ENCODE data around the gene THRB. TPM values are rescaled to one million over a fixed set of nuclear protein-coding genes. Genes with fewer than 3 reads are reported as not detected.

Gene THRB
- total RNA-seq, 1 experiment from 2014 or later = 9.7 TPM

DNA sequence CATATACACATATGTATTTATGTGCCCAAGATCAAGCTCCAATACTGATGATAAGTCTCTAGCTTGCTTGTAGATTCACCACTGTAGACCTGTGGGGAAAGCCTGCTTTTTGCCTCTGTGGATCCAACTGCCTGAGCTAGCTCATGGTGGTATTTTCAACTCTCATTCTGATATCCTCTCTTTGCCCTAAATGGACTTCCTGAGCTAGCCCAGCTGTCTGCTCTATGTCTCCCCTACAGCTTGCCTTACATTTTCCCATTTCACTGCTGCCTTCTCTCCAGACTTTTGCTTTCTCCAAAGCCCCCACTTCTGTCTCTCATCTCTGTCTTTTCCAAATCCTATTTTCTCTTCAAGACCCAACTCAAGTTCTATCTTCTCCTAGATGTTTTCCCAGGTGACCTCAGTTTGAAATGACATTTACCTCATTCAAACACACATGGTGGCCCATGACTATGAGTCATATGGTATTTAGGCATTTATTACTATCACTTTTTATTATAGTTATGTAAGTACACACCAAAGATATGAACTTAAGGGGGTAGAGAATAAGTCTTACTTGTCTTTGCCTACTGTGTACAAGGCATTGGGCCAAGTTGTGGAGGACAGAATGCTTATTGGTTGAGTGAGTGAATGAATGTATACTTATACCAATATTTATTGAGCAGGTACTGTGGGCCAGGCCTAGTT, 357.9 kb downstream of the THRB start:
- H3K36me3 ChIP-seq (ENCODE audit: low read depth) = no peaks in the 10 kb centered on the region
- no peak overlapping the region for H3K4me3 ChIP-seq
- TF ChIP-seq, protein P1, sequence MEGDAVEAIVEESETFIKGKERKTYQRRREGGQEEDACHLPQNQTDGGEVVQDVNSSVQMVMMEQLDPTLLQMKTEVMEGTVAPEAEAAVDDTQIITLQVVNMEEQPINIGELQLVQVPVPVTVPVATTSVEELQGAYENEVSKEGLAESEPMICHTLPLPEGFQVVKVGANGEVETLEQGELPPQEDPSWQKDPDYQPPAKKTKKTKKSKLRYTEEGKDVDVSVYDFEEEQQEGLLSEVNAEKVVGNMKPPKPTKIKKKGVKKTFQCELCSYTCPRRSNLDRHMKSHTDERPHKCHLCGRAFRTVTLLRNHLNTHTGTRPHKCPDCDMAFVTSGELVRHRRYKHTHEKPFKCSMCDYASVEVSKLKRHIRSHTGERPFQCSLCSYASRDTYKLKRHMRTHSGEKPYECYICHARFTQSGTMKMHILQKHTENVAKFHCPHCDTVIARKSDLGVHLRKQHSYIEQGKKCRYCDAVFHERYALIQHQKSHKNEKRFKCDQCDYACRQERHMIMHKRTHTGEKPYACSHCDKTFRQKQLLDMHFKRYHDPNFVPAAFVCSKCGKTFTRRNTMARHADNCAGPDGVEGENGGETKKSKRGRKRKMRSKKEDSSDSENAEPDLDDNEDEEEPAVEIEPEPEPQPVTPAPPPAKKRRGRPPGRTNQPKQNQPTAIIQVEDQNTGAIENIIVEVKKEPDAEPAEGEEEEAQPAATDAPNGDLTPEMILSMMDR (conservative IDR thresholded peaks at IDR 0.05) = no peak
- no peak for TF ChIP-seq EZH2 (IDR thresholded peaks at IDR 0.05; ENCODE audit: low read depth)
- no peaks in the 10 kb centered on the region for H3K4me1 ChIP-seq (replicated peaks; ENCODE audit: insufficient read depth)
- peaks cover 3% of the 10 kb centered on the region; the same call in 1 of the 2 replicates for H3K9me2 ChIP-seq (ENCODE audit: insufficient read depth)
- no peak overlapping the region for H2AFZ ChIP-seq
- no peak overlapping the region for H3K4me2 ChIP-seq
- no peaks in the 10 kb centered on the region for H3K79me2 ChIP-seq (ENCODE audit: low read depth)
- intact Hi-C loops (cut with micrococcal nuclease; ENCODE audit: unreplicated experiment) = no loop called here
- H3K27ac ChIP-seq = no peak overlapping the region
- H3K27me3 ChIP-seq (ENCODE audit: insufficient read depth, low read depth) = no peaks in the 10 kb centered on the region
- no peaks in the 10 kb centered on the region for H3K9me3 ChIP-seq (ENCODE audit: insufficient read depth, low read depth)
- H3F3A ChIP-seq (ENCODE audit: insufficient read depth, low read depth) = no peaks in the 10 kb centered on the region
- BruUV-seq (replicated peaks) = no TSS peak
- no peak for DNase-seq
- H4K20me1 ChIP-seq (ENCODE audit: insufficient read depth) = no peaks in the 10 kb centered on the region
- ChIA-PET POLR2A (ENCODE audit: unreplicated experiment) (no interaction called here), CTCF (no interaction called here)

DNA sequence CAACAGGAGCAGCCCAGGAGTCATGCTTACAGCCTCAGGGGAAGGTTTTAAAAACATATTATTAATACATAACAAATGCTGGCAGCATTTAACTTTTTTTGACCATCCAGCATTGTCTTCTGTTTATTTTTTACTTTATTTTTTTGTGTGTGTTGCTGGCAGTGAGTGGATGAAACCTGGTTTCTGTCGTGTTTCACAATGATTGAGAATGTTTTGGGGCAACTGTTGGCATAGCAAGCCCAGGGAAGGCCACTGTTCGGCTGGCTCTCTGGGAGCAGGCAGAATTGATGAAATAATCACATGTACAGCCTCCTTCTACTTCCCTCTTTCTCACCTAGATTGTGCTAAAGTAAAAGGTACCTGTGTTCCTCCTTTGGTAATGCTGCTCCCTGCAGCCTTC, 359.4 kb downstream of the THRB start:
- Histone ChIP-seq H3K27me3 (ENCODE audit: insufficient read depth, low read depth) (no peaks in the 10 kb centered on the region), H3K9me3 (ENCODE audit: insufficient read depth, low read depth) (no peaks in the 10 kb centered on the region), H3F3A (ENCODE audit: insufficient read depth, low read depth) (no peaks in the 10 kb centered on the region), H4K20me1 (ENCODE audit: insufficient read depth) (no peaks in the 10 kb centered on the region), H2AFZ (no peak overlapping the region), H3K4me2 (no peak overlapping the region), H3K36me3 (ENCODE audit: low read depth) (no peaks in the 10 kb centered on the region), H3K9me2 (ENCODE audit: insufficient read depth) (peaks cover 3% of the 10 kb centered on the region; the same call in 1 of the 2 replicates), H3K27ac (no peak overlapping the region), H3K4me1 (replicated peaks; ENCODE audit: insufficient read depth) (no peaks in the 10 kb centered on the region), H3K4me3 (no peak overlapping the region), H3K79me2 (ENCODE audit: low read depth) (no peaks in the 10 kb centered on the region)
- no peak for DNase-seq
- BruUV-seq (replicated peaks) = no TSS peak
- CTCF ChIA-PET = no interaction called here
- no peak for TF ChIP-seq EZH2 (IDR thresholded peaks at IDR 0.05; ENCODE audit: low read depth)
- TF ChIP-seq, protein P1 (conservative IDR thresholded peaks at IDR 0.05) = no peak
- POLR2A ChIA-PET (ENCODE audit: unreplicated experiment) = no interaction called here
- intact Hi-C loops (cut with micrococcal nuclease; ENCODE audit: unreplicated experiment) = no loop called here

DNA sequence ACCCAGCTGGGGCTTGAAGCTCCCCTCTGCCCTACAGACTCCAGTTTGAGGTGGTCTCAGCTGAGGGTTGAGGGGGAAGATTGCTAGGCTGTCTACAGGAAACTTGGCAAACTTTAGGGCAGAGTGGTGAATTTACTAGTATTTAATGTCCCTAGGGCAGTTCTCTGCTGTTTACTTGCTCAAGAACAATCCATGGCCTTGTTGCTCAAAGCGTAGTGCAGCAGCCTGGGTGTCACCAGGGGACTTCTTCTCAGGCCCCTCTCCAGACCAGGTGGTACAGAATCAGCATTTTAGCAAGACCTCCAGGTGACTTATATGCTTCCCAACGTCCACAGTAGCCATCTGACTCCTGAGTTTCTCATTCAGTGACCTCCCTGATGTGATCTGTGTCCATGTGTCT, 360.7 kb downstream of the THRB start:
- no peak overlapping the region for H3K4me3 ChIP-seq
- no peaks in the 10 kb centered on the region for H3K36me3 ChIP-seq (ENCODE audit: low read depth)
- H3K9me3 ChIP-seq (ENCODE audit: insufficient read depth, low read depth) = no peaks in the 10 kb centered on the region
- no peaks in the 10 kb centered on the region for H3K27me3 ChIP-seq (ENCODE audit: insufficient read depth, low read depth)
- no peak overlapping the region for H3K4me2 ChIP-seq
- CTCF ChIA-PET = no interaction called here
- POLR2A ChIA-PET (ENCODE audit: unreplicated experiment) = no interaction called here
- peaks cover 4% of the 10 kb centered on the region for H3F3A ChIP-seq (ENCODE audit: insufficient read depth, low read depth)
- no peaks in the 10 kb centered on the region for H4K20me1 ChIP-seq (ENCODE audit: insufficient read depth)
- no peak overlapping the region for H2AFZ ChIP-seq
- peaks cover 11% of the 10 kb centered on the region for H3K4me1 ChIP-seq (replicated peaks; ENCODE audit: insufficient read depth)
- BruUV-seq (replicated peaks) = no TSS peak
- H3K9me2 ChIP-seq (ENCODE audit: insufficient read depth) = peaks cover 3% of the 10 kb centered on the region; the same call in 1 of the 2 replicates
- intact Hi-C loops (cut with micrococcal nuclease; ENCODE audit: unreplicated experiment) = no loop called here
- H3K79me2 ChIP-seq (ENCODE audit: low read depth) = no peaks in the 10 kb centered on the region
- TF ChIP-seq, protein P1 (conservative IDR thresholded peaks at IDR 0.05) = no peak
- TF ChIP-seq EZH2 (IDR thresholded peaks at IDR 0.05; ENCODE audit: low read depth) = no peak
- no peak for DNase-seq
- no peak overlapping the region for H3K27ac ChIP-seq
